Measurements from ENCODE around the gene TRIM46. TPM values are rescaled to one million over a fixed set of nuclear protein-coding genes. Genes with fewer than 3 reads are reported as not detected.

The TRIM46 gene
- total and polyA plus RNA-seq, 9 of the 15 experiments (the other 6 are each of a cell fraction or from before 2014, with no cell fraction given): 0.05 to 0.60 (median 0.16) TPM; not detected in 3

- TF ChIP-seq ETS1 (conservative IDR thresholded peaks at IDR 0.05; ENCODE audit: control insufficient read depth, low read depth, low read length) (no peak), ZC3H8 (IDR thresholded peaks at IDR 0.05) (no peak), TRIM25 (IDR thresholded peaks at IDR 0.05; ENCODE audit: borderline replicate concordance) (peak; percentile 86; the same call in 1 of the 2 replicates), SMARCC2 (IDR thresholded peaks at IDR 0.05; ENCODE audit: low read depth) (no peak), ZNF707 (CRISPR knock-in tag; conservative IDR thresholded peaks at IDR 0.05) (no peak), ESRRA (IDR thresholded peaks at IDR 0.05; ENCODE audit: borderline replicate concordance, low read depth) (peak; percentile 87), SMARCA5 (IDR thresholded peaks at IDR 0.05) (peak; percentile 46; the same call in 1 of the 2 replicates), IRF9 (tag; IDR thresholded peaks at IDR 0.05) (no peak), MYBL2 (IDR thresholded peaks at IDR 0.05; ENCODE audit: low read depth) (0 out of 2 replicates have a peak, but pooled peaks have one; percentile 18), MYBL2 (CRISPR knock-in tag; IDR thresholded peaks at IDR 0.05; ENCODE audit: borderline replicate concordance) (no peak), IFI16 (CRISPR knock-in tag; IDR thresholded peaks at IDR 0.05) (no peak), XRCC4 (IDR thresholded peaks at IDR 0.05; ENCODE audit: extremely low read depth, insufficient read depth, insufficient read length) (no peak), FOXK2 (conservative IDR thresholded peaks at IDR 0.05 in 1 of 2, IDR thresholded peaks at IDR 0.05 in 1 of 2; ENCODE audit: low read depth in 2 of 2) (peak; percentile 9 to 24; a peak in 1 of 4 replicates), CTBP1 (IDR thresholded peaks at IDR 0.05; ENCODE audit: borderline replicate concordance) (peak; percentile 63; the same call in 1 of the 2 replicates), RNF2 (IDR thresholded peaks at IDR 0.05) (peak; percentile 42; the same call in 1 of the 2 replicates), RBM39 (optimal IDR thresholded peaks at IDR 0.05; ENCODE audit: low read depth, low read length) (peak; percentile 17), TOE1 (IDR thresholded peaks at IDR 0.05; ENCODE audit: borderline replicate concordance) (peak; percentile 38; the same call in 1 of the 2 replicates), TOE1 (CRISPR knock-in tag; IDR thresholded peaks at IDR 0.05; ENCODE audit: borderline replicate concordance, low read depth) (no peak), ELK1 (CRISPR knock-in tag; IDR thresholded peaks at IDR 0.05) (no peak), MYC (IDR thresholded peaks at IDR 0.05; ENCODE audit: low read depth, low read length) (peak; percentile 54; the same call in 1 of the 2 replicates), MYC (CRISPR knock-in tag; IDR thresholded peaks at IDR 0.05; ENCODE audit: borderline replicate concordance, low read depth) (no peak), ETV1 (tag; conservative IDR thresholded peaks at IDR 0.05; ENCODE audit: low read depth) (peak; percentile 74), MXI1 (IDR thresholded peaks at IDR 0.05; ENCODE audit: low read depth, low read length) (no peak), POLR2H (tag; IDR thresholded peaks at IDR 0.05; ENCODE audit: low read depth) (0 out of 2 replicates have a peak, but pooled peaks have one; percentile 6), GATAD2A (IDR thresholded peaks at IDR 0.05) (peak; percentile 78; the same call in 1 of the 2 replicates)
Measured at GRCh38 chr1:155226188-155226909, 52.7 kb downstream of the TRIM46 start (continued).
